ENCODE data around the gene EPC2. TPM values are rescaled to one million over a fixed set of nuclear protein-coding genes. Genes with fewer than 3 reads are reported as not detected.

The EPC2 gene
- polyA plus RNA-seq, 1 donor = 27.9 TPM

GRCh38 chr2:148826791-148827190 is 182.2 kb downstream of the EPC2 start:
- no peak overlapping the region for H3K27ac ChIP-seq (ENCODE audit: low read length)
- H3K9me3 ChIP-seq (ENCODE audit: control insufficient read depth, low read depth, low read length) = no peaks in the 10 kb centered on the region
- H3K27me3 ChIP-seq (ENCODE audit: control insufficient read depth, insufficient read depth, low read length) = no peaks in the 10 kb centered on the region
- no peaks in the 10 kb centered on the region for H3K36me3 ChIP-seq (ENCODE audit: control insufficient read depth, insufficient read depth, low read length)
- no peak for DNase-seq
- no peak overlapping the region for H3K4me3 ChIP-seq (ENCODE audit: low read length)
- no peaks in the 10 kb centered on the region for H3K4me1 ChIP-seq (ENCODE audit: control insufficient read depth, insufficient read depth, low read length)

GRCh38 chr2:148828941-148829340 is 184.4 kb downstream of the EPC2 start:
- H3K9me3 ChIP-seq (ENCODE audit: control insufficient read depth, low read depth, low read length) = no peaks in the 10 kb centered on the region
- H3K27ac ChIP-seq (ENCODE audit: low read length) = no peak overlapping the region
- no peaks in the 10 kb centered on the region for H3K36me3 ChIP-seq (ENCODE audit: control insufficient read depth, insufficient read depth, low read length)
- H3K4me1 ChIP-seq (ENCODE audit: control insufficient read depth, insufficient read depth, low read length) = no peaks in the 10 kb centered on the region
- 40% methylated on average over 1 of the region's 2 CpGs for WGBS (ENCODE audit: insufficient coverage, low lambda C conversion rate)
- no peaks in the 10 kb centered on the region for H3K27me3 ChIP-seq (ENCODE audit: control insufficient read depth, insufficient read depth, low read length)
- no peak overlapping the region for H3K4me3 ChIP-seq (ENCODE audit: low read length)
- DNase-seq = no peak

DNA sequence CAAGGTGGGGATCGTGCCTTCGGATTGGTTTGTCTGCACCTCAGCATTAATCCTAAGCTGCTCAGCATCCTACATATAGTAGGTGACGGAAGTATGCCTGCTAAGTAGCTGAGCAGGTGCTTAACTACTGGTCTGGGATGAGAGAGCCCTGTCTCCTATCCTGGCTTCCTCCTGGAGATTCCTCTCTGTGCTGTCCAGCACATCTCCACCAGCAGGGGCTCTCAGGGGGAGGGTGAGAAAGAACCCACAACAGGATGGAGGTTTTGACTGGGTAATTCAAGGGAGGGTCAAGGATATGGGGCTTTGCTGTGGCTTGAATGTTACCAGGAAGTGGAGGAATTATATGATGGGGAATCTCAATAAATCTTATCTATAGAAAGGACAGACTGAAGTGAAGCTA is 185.1 kb downstream of the EPC2 start:
- peaks cover under 1% of the 10 kb centered on the region for H3K27me3 ChIP-seq (ENCODE audit: control insufficient read depth, insufficient read depth, low read length)
- no peaks in the 10 kb centered on the region for H3K9me3 ChIP-seq (ENCODE audit: control insufficient read depth, low read depth, low read length)
- no peak for DNase-seq
- H3K36me3 ChIP-seq (ENCODE audit: control insufficient read depth, insufficient read depth, low read length) = no peaks in the 10 kb centered on the region
- no CpG with 5 or more reads among the region's 3 CpGs for WGBS (ENCODE audit: insufficient coverage, low lambda C conversion rate)
- no peaks in the 10 kb centered on the region for H3K4me1 ChIP-seq (ENCODE audit: control insufficient read depth, insufficient read depth, low read length)
- H3K27ac ChIP-seq (ENCODE audit: low read length) = no peak overlapping the region
- H3K4me3 ChIP-seq (ENCODE audit: low read length) = no peak overlapping the region

DNA sequence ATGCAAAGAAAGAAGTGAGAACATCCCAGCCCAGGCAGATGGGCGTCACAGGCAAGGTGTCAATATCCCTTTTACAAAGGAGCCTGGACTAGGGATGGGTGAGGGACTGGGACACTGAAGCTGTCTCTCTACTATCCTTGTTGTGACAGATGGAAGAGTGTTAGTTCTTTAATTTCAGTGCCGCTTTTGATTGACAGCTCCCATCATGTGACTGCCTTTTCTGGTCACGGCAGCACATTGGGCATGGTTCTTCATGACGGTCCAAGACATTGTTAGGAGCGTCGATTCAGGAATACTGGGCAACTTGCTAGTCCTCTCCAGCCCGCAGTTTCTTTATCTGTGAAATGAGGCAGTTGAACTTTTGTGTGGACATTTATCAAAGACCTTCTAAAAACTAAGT is 188.1 kb downstream of the EPC2 start:
- peaks cover 3% of the 10 kb centered on the region for H3K27me3 ChIP-seq (ENCODE audit: control insufficient read depth, insufficient read depth, low read length)
- no peaks in the 10 kb centered on the region for H3K4me1 ChIP-seq (ENCODE audit: control insufficient read depth, insufficient read depth, low read length)
- H3K4me3 ChIP-seq (ENCODE audit: low read length) = no peak overlapping the region
- DNase-seq = no peak
- no peaks in the 10 kb centered on the region for H3K36me3 ChIP-seq (ENCODE audit: control insufficient read depth, insufficient read depth, low read length)
- WGBS (ENCODE audit: insufficient coverage, low lambda C conversion rate) = no CpG with 5 or more reads among the region's 7 CpGs
- H3K9me3 ChIP-seq (ENCODE audit: control insufficient read depth, low read depth, low read length) = no peaks in the 10 kb centered on the region
- no peak overlapping the region for H3K27ac ChIP-seq (ENCODE audit: low read length)

Other genes starting within 250 kb of the EPC2 start
- gene KIF5C, start 230.5 kb downstream of the EPC2 start, polyA plus RNA-seq = 16.0 TPM